HCT116 (cell line): ENCODE measurements around the gene FAM111A. TPM values are rescaled to one million over a fixed set of nuclear protein-coding genes. Genes with fewer than 3 reads are reported as not detected.

ENCODE experiments used
- ATAC-seq: fragments of 200-7000 bp; cut with Tn5 transposase; 2 replicates; pipeline ENCODE4 v1.9.1; 2020; ENCODE audit warnings: mild to moderate bottlenecking, moderate library complexity
- BruUV-seq: library from RNA; stranded (reverse); fragments of 400-500 nt; replicated peaks from 2 replicates; lab custom pipeline; 2021; lab: Mats Ljungman, UMichigan
- CTCF ChIA-PET: fragments of 300-600 bp; sonication (Branson Sonifier 250); formaldehyde crosslinking; loops from one replicate; lab custom pipeline; 2021; ENCODE audit warnings: antibody characterized with exemption; lab: Charles Lee
- POLR2A ChIA-PET: fragments of 300-600, 350-600 bp; sonication (Branson Sonifier 250); formaldehyde crosslinking; loops from one replicate; lab custom pipeline; 2021; ENCODE audit warnings: antibody characterized with exemption; lab: Charles Lee
- RAD21 ChIA-PET, 2 experiments: fragments of 300-600 bp; sonication (Branson Sonifier 250); formaldehyde crosslinking; loops; one replicate each; lab custom pipeline; 2023; ENCODE audit warnings: low total read pairs in 2 of 2; ENCODE audit not compliant: uncharacterized antibody in 2 of 2, unreplicated experiment in 2 of 2, low non-redundant PET in 1 of 2; lab: Charles Lee
- DNase-seq: peaks from one replicate; pipeline ENCODE4 v3.0.0-alpha.2; 2010; ENCODE audit warnings: low read depth, low spot score
- H2AFZ ChIP-seq: fragments of 200-600 bp; shearing (Covaris generic), sonication (generic); 2 replicates; pipeline ENCODE4 v1.6.1; 2017; ENCODE audit warnings: low read depth, mixed run types, mixed read lengths, antibody characterized with exemption, low read length; ENCODE audit not compliant: poor library complexity, severe bottlenecking
- H3K27ac ChIP-seq: 2 replicates; pipeline ENCODE4 v1.5.1; 2012; ENCODE audit warnings: low read depth, low read length
- H3K27me3 ChIP-seq: fragments of 200-600 bp; sonication (generic); 2 replicates; pipeline ENCODE4 v1.6.1; 2016; ENCODE audit warnings: mixed run types, low read length, mixed read lengths; ENCODE audit not compliant: insufficient read depth
- H3K36me3 ChIP-seq, 2 experiments: fragments of 200-500 bp in 1 of 2; fragments of 200-600 bp in 1 of 2; sonication (Bioruptor generic) in 1 of 2; sonication (generic) in 1 of 2; 2 replicates each; pipeline versions ENCODE4 v1.5.1 to v1.6.1; 2014 to 2016; ENCODE audit warnings: low read length in 2 of 2, inconsistent platforms in 1 of 2, mixed read lengths in 1 of 2, mixed run types in 1 of 2; ENCODE audit not compliant: insufficient read depth in 2 of 2, control insufficient read depth in 1 of 2
- H3K4me1 ChIP-seq, 2 experiments: fragments of 200-600 bp in 1 of 2; sonication (generic) in 1 of 2; 2 replicates each; pipeline versions ENCODE4 v1.5.1 to v1.6.1; 2012 to 2017; ENCODE audit warnings: low read length in 2 of 2, inconsistent platforms in 1 of 2, mild to moderate bottlenecking in 1 of 2, mixed read lengths in 1 of 2, mixed run types in 1 of 2, moderate library complexity in 1 of 2; ENCODE audit not compliant: insufficient read depth in 2 of 2, control insufficient read depth in 1 of 2
- H3K4me2 ChIP-seq: fragments of 200-600 bp; sonication (generic); 2 replicates; pipeline ENCODE4 v1.6.1; 2017; ENCODE audit warnings: mixed run types, low read length, mixed read lengths
- H3K4me3 ChIP-seq, 2 experiments: fragments of 200-600 bp in 1 of 2; sonication (generic) in 1 of 2; replicated peaks in 1 of 2; 2 replicates each; pipeline ENCODE4 v1.5.1; 2011 to 2016; ENCODE audit warnings: low read length in 2 of 2, control low read depth in 1 of 2, low read depth in 1 of 2, mild to moderate bottlenecking in 1 of 2, mixed read lengths in 1 of 2, mixed run types in 1 of 2
- H3K79me2 ChIP-seq: fragments of 200-600 bp; sonication (generic); 2 replicates; pipeline ENCODE4 v1.6.1; 2017; ENCODE audit warnings: mild to moderate bottlenecking, mixed run types, low read length, moderate library complexity, mixed read lengths; ENCODE audit not compliant: insufficient read depth
- H3K9ac ChIP-seq: fragments of 200-600 bp; sonication (generic); 2 replicates; pipeline ENCODE4 v1.6.1; 2016; ENCODE audit warnings: low read length, mixed read lengths
- H3K9me2 ChIP-seq: fragments of 200-600 bp; sonication (generic), shearing (Covaris generic); 2 replicates; pipeline ENCODE4 v1.6.1; 2017; ENCODE audit warnings: mixed run types, mild to moderate bottlenecking, moderate library complexity; ENCODE audit not compliant: insufficient read depth
- H3K9me3 ChIP-seq, 2 experiments: fragments of 200-500 bp in 1 of 2; fragments of 200-600 bp in 1 of 2; sonication (Bioruptor generic) in 1 of 2; sonication (generic) in 1 of 2; 2 replicates each; pipeline ENCODE4 v1.6.1; 2014 to 2017; ENCODE audit warnings: low read length in 2 of 2, mixed read lengths in 2 of 2, inconsistent platforms in 1 of 2, low read depth in 1 of 2, mild to moderate bottlenecking in 1 of 2, mixed run types in 1 of 2, moderate library complexity in 1 of 2; ENCODE audit not compliant: control insufficient read depth in 1 of 2, insufficient read depth in 1 of 2
- H4K20me1 ChIP-seq: fragments of 200-600 bp; sonication (generic), shearing (Covaris generic); 2 replicates; pipeline ENCODE4 v1.6.1; 2017; ENCODE audit warnings: mixed run types, mild to moderate bottlenecking, moderate library complexity; ENCODE audit not compliant: insufficient read depth
- CEBPB ChIP-seq: IDR thresholded peaks from 2 replicates; pipeline ENCODE4 v1.6.1; 2012; ENCODE audit warnings: low read depth
- EZH2 ChIP-seq: fragments of 200-600 bp; sonication (generic); IDR thresholded peaks from 2 replicates; pipeline ENCODE4 v1.6.1; 2017; ENCODE audit warnings: antibody characterized with exemption, mixed run types
- FOSL1 ChIP-seq: IDR thresholded peaks from 2 replicates; pipeline ENCODE4 v1.6.1; 2012; ENCODE audit warnings: low read depth
- JUND ChIP-seq: IDR thresholded peaks from 2 replicates; pipeline ENCODE4 v1.6.1; 2012
- POLR2A ChIP-seq: IDR thresholded peaks from 2 replicates; pipeline ENCODE4 v1.7.0; 2011; ENCODE audit warnings: borderline replicate concordance; ENCODE audit not compliant: insufficient read depth, insufficient read length; ENCODE audit errors: extremely low read depth
- RAD21 ChIP-seq: IDR thresholded peaks from 2 replicates; pipeline ENCODE4 v1.6.1; 2012; ENCODE audit warnings: low read depth, mild to moderate bottlenecking
- SRF ChIP-seq: IDR thresholded peaks from 2 replicates; pipeline ENCODE4 v1.6.1; 2012; ENCODE audit warnings: low read depth
- YY1 ChIP-seq: IDR thresholded peaks from 2 replicates; pipeline ENCODE4 v1.6.1; 2011; ENCODE audit warnings: low read length, low read depth, moderate library complexity, mild to moderate bottlenecking; ENCODE audit not compliant: insufficient replicate concordance; ENCODE audit errors: extremely low read depth
- ZFX ChIP-seq: fragments of 450-650 bp; IDR thresholded peaks from 2 replicates; pipeline ENCODE4 v1.6.1; 2017
- ZNF274 ChIP-seq: fragments of 200-500 bp; sonication (Bioruptor generic); IDR thresholded peaks from 2 replicates; pipeline ENCODE4 v1.6.1; 2014; ENCODE audit warnings: mild to moderate bottlenecking, low read depth, low read length, inconsistent platforms
- intact Hi-C: fragments of 100-400 bp; cut with micrococcal nuclease; formaldehyde crosslinking; loops from 2 replicates; pipeline ENCODE4 v1.10.0; 2022
- total RNA-seq: library from RNA; stranded (reverse); gene quantifications from one replicate; pipeline ENCODE4 v1.2.1, GENCODE V29; 2021; ENCODE audit not compliant: unreplicated experiment
- TF ChIP-seq, protein P1 (sequence below): IDR thresholded peaks from 2 replicates; pipeline ENCODE4 v1.6.1; 2012
- TF ChIP-seq, protein P2 (sequence below): IDR thresholded peaks from 2 replicates; pipeline ENCODE4 v1.6.1; 2012
- TF ChIP-seq, protein P3 (sequence below), 3 experiments: fragments of 200-600 bp in 1 of 3; sonication (generic) in 1 of 3; IDR thresholded peaks in 2 of 3; conservative IDR thresholded peaks in 1 of 3; 2 replicates each; pipeline ENCODE4 v1.5.1; 2012 to 2017; ENCODE audit warnings: low read depth in 2 of 3, low read length in 2 of 3, antibody characterized with exemption in 1 of 3, borderline replicate concordance in 1 of 3, control low read depth in 1 of 3, mild to moderate bottlenecking in 1 of 3, mixed read lengths in 1 of 3, mixed run types in 1 of 3, moderate library complexity in 1 of 3; ENCODE audit not compliant: insufficient read depth in 1 of 3
- TF ChIP-seq, protein P4 (sequence below): IDR thresholded peaks from 2 replicates; pipeline ENCODE4 v1.6.1; 2012; ENCODE audit warnings: low read depth

The FAM111A gene
- total RNA-seq, 1 experiment from 2014 or later = 30.3 TPM

DNA sequence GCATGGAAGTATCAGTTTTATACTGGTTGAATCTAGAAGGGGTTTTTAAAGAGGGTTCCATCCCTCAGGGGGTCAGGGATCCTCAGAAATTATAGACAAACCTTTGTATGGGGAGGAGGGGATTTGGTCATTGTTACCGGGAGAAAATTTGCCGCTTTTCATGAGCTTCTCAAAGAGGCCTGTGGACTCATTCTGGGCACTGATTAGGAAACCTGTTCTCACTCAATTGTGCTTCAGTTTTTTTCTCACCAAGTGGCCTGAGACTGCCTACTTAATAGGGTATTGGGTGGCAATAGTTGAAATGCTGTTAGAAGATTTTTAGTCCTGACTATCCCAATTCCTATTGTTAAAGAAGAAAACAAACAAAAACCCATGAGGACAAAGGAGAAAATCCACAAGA lies 56.1 kb downstream of the FAM111A start:
- H4K20me1 ChIP-seq = no peaks in the 10 kb centered on the region
- no peak for DNase-seq
- no TSS peak for BruUV-seq
- intact Hi-C loops = no loop called here
- ChIA-PET POLR2A (no interaction called here), CTCF (interaction anchor here (1.5 to 3.5 kb wide), 3 partner anchors 8 to 27 kb away, joined by 4 to 18 read pairs (median 5); partner anchors contain the start of gene DTX4), RAD21 (no interaction called here)
- 0 out of 4 replicates have a peak, but pooled peaks cover 3 to 4% of the 10 kb centered on the region in 2 experiments for H3K36me3 ChIP-seq
- no peak overlapping the region for H3K27ac ChIP-seq
- no peak overlapping the region for H2AFZ ChIP-seq
- no peak overlapping the region for H3K4me2 ChIP-seq
- TF ChIP-seq RAD21 (no peak), JUND (no peak), CEBPB (no peak), ZNF274 (no peak), FOSL1 (no peak), SRF (no peak), POLR2A (no peak), ZFX (no peak), EZH2 (no peak), YY1 (no peak)
- TF ChIP-seq, protein P1, sequence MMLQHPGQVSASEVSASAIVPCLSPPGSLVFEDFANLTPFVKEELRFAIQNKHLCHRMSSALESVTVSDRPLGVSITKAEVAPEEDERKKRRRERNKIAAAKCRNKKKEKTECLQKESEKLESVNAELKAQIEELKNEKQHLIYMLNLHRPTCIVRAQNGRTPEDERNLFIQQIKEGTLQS = no peak
- TF ChIP-seq, protein P2, sequence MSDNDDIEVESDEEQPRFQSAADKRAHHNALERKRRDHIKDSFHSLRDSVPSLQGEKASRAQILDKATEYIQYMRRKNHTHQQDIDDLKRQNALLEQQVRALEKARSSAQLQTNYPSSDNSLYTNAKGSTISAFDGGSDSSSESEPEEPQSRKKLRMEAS = no peak
- TF ChIP-seq, protein P3, sequence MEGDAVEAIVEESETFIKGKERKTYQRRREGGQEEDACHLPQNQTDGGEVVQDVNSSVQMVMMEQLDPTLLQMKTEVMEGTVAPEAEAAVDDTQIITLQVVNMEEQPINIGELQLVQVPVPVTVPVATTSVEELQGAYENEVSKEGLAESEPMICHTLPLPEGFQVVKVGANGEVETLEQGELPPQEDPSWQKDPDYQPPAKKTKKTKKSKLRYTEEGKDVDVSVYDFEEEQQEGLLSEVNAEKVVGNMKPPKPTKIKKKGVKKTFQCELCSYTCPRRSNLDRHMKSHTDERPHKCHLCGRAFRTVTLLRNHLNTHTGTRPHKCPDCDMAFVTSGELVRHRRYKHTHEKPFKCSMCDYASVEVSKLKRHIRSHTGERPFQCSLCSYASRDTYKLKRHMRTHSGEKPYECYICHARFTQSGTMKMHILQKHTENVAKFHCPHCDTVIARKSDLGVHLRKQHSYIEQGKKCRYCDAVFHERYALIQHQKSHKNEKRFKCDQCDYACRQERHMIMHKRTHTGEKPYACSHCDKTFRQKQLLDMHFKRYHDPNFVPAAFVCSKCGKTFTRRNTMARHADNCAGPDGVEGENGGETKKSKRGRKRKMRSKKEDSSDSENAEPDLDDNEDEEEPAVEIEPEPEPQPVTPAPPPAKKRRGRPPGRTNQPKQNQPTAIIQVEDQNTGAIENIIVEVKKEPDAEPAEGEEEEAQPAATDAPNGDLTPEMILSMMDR (IDR thresholded peaks at IDR 0.05 in 2 of 3, conservative IDR thresholded peaks at IDR 0.05 in 1 of 3; ENCODE audit: borderline replicate concordance in 1 of 3, insufficient read depth in 1 of 3, low read depth in 2 of 3, low read length in 2 of 3) = no peak
- TF ChIP-seq, protein P4, sequence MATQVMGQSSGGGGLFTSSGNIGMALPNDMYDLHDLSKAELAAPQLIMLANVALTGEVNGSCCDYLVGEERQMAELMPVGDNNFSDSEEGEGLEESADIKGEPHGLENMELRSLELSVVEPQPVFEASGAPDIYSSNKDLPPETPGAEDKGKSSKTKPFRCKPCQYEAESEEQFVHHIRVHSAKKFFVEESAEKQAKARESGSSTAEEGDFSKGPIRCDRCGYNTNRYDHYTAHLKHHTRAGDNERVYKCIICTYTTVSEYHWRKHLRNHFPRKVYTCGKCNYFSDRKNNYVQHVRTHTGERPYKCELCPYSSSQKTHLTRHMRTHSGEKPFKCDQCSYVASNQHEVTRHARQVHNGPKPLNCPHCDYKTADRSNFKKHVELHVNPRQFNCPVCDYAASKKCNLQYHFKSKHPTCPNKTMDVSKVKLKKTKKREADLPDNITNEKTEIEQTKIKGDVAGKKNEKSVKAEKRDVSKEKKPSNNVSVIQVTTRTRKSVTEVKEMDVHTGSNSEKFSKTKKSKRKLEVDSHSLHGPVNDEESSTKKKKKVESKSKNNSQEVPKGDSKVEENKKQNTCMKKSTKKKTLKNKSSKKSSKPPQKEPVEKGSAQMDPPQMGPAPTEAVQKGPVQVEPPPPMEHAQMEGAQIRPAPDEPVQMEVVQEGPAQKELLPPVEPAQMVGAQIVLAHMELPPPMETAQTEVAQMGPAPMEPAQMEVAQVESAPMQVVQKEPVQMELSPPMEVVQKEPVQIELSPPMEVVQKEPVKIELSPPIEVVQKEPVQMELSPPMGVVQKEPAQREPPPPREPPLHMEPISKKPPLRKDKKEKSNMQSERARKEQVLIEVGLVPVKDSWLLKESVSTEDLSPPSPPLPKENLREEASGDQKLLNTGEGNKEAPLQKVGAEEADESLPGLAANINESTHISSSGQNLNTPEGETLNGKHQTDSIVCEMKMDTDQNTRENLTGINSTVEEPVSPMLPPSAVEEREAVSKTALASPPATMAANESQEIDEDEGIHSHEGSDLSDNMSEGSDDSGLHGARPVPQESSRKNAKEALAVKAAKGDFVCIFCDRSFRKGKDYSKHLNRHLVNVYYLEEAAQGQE = no peak
- H3K4me1 ChIP-seq = no peaks in the 10 kb centered on the region
- H3K79me2 ChIP-seq = no peaks in the 10 kb centered on the region
- no peaks in the 10 kb centered on the region for H3K9me3 ChIP-seq
- H3K27me3 ChIP-seq = no peaks in the 10 kb centered on the region
- no peak overlapping the region for H3K9ac ChIP-seq
- no peaks in the 10 kb centered on the region for H3K9me2 ChIP-seq
- no peak overlapping the region for H3K4me3 ChIP-seq
- ATAC-seq = no peak
